Fibroblast of mammary gland (primary cell): Measurements from ENCODE around the gene ZNF8.

ENCODE experiments used
- DNase-seq: peaks from one replicate; pipeline ENCODE4 v3.0.0-alpha.2; 2010; ENCODE audit warnings: low read depth
- H3K4me3 ChIP-seq: 2 replicates; pipeline ENCODE4 v1.5.1; 2011; ENCODE audit warnings: low read depth, mild to moderate bottlenecking, low read length, moderate library complexity; ENCODE audit not compliant: control insufficient read depth
- TF ChIP-seq, protein P1 (sequence below): conservative IDR thresholded peaks from 2 replicates; pipeline ENCODE4 v1.5.1; 2011; ENCODE audit warnings: low read depth, low read length, inconsistent platforms; ENCODE audit not compliant: control insufficient read depth, insufficient read depth

The ZNF8 gene

DNA sequence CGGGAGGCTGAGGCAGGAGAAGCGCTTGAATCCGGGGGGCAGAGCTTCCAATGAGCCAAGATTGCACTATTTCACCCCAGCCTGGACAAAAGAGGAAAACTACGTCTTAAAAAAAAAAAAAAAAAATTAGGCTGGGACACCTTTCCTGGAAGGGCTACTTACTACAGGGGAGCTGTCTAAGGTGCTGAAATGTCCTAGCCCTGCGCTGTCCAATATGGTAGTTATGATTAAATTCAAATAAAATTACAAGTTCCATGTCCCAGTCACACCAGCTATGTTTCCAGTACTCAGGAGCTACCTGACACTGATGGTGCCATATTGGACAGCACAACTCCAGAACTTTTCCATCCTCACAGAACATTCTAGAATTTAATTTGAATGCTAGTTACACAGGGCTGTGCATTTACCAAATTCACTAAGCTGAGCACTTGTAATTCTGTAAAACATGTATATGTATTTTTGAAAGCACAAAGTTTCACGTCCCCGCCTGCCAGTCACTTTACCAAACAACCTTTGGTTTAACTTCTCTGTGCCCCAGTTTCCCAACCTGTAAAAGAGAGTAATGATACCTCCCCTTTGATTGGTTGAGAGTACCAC lies 38.8 kb downstream of the ZNF8 start:
- DNase-seq = peak; percentile 54
- TF ChIP-seq, protein P1, sequence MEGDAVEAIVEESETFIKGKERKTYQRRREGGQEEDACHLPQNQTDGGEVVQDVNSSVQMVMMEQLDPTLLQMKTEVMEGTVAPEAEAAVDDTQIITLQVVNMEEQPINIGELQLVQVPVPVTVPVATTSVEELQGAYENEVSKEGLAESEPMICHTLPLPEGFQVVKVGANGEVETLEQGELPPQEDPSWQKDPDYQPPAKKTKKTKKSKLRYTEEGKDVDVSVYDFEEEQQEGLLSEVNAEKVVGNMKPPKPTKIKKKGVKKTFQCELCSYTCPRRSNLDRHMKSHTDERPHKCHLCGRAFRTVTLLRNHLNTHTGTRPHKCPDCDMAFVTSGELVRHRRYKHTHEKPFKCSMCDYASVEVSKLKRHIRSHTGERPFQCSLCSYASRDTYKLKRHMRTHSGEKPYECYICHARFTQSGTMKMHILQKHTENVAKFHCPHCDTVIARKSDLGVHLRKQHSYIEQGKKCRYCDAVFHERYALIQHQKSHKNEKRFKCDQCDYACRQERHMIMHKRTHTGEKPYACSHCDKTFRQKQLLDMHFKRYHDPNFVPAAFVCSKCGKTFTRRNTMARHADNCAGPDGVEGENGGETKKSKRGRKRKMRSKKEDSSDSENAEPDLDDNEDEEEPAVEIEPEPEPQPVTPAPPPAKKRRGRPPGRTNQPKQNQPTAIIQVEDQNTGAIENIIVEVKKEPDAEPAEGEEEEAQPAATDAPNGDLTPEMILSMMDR = no peak
- H3K4me3 ChIP-seq = no peak overlapping the region

DNA sequence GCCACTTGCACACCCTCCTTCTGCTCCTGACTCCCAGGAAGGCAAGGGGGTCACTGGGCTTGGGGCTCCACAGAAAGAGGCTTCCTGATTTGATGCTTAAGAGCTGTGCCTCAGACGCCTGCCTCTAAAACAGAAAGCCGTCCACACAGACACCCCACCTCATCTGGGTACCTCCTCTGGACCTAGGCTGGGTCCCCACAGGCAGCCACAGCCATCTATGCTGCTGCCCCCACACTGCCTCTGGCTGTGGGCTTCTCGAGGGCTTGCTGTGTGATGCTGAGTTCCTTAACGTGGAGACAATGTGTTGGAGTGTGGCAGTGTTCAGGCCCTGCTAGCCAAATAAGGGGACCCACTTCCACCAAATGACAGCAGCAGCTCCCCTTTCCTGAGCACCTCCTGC lies 39.5 kb downstream of the ZNF8 start:
- no peak for DNase-seq
- TF ChIP-seq, protein P1 = no peak
- H3K4me3 ChIP-seq = no peak overlapping the region

DNA sequence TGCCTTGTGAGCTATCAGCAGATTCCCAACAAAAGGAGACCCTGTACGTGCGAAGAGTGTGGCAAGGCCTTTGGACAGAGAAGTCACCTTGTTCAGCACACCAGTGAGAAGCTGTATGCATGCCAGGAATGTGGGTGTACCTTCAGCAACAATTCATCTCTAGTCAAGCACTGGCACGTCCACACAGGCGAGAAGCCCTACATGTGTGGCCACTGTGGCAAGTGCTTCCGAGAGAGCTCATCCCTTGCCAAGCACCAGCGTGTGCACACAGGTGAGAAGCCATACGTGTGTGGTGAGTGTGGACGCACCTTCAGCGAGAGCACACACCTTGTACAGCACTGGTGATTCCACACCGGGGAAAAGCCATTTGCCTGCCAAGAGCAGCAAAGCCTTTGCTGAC lies 40.5 kb downstream of the ZNF8 start:
- H3K4me3 ChIP-seq = no peak overlapping the region
- TF ChIP-seq, protein P1 = no peak
- DNase-seq = no peak

DNA sequence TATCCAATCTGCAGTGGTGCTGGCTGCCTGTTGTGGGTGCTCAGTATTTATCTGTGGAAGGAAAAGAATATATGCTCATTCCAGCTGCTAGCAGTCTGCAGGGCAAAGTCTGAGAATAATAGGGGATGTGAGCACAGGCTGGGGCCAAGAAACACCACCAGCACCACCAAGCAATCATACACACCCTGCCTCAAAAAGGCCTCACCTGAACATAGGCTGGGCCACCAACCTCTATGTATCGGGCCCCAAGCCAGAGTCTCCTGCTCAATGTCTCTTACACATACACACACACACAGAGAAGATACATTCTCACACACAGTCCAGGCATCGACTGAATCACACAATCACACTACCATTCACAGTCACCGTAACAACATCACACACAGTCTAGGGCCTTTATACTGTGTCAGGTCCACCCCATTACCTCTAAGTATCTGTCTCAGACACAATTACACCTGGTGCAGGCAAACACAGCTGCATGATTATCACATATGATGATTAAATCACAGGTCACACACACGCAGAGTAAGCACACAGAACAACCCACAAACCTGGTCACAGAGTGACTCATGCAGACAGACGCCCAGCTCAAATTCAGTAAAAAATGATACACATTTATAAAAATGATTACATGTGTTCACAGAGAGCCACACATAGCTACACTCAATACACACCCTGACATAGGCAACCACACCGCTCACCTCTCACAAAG lies 46.7 kb downstream of the ZNF8 start:
- peak; percentile 52 for DNase-seq
- H3K4me3 ChIP-seq = no peak overlapping the region
- TF ChIP-seq, protein P1 = no peak

DNA sequence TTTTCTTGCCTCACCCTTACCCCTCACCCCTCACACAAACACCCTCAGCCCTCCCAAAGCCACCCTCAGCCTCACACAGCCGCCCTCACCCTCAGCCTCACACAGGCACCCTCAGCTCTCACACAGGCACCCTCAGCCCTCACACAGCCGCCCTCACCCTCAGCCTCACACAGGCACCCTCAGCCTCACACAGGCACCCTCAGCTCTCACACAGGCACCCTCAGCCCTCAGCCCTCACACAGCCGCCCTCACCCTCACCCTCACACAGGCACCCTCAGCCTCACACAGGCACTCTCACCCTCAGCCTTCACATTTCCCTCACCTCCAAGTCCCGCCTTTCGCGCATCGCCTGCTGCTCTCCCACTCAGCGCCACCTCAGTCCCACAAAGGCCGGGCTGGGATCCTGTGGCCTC lies 47.8 kb downstream of the ZNF8 start:
- TF ChIP-seq, protein P1 = no peak
- DNase-seq = no peak
- peak overlapping the region; percentile 97 for H3K4me3 ChIP-seq

DNA sequence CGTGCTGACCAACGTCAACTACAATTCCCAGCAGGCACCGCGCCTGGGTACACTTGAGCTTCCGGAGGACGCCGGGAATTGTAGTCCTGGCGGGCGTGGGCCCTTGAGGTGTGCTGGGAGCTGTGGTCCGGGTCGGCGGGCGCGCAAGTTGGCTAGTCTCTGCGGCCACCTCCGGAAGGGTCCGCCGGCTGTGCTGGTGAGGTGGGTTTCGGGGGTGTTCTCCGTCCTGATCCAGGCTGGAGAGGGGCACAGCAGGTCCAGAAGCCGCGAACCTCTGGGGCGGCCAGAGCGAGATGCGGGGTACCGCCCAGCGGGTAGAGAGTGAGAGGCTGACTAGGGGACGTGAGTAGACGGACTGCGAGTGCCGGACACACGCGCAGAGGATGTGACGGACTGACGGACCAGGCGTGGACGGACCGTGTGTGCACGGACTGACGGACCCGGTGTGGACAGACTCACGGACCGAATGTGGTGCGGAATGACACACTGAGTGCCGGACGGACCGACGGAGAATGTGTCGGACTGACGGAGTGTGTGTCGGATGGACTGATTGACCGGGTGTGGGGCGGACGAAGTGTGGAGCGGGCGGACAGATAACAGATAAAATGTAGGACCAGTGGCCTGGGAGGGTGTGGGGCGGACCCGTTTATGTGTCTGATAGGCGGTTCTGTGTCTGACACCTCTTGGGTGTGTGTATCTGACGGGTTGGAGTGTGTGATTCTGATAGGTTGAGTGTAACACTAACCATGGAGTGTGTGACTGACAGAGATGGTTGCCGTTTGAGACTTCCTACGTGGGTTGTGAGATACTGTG lies 48.4 kb downstream of the ZNF8 start, which contains the start of gene ZSCAN22:
ZSCAN22 (plus strand) TSS at position 81 of the 813 bp plus-strand sequence. CDS start 7,809 bp downstream, outside the sequence.
- peak within 1 kb of the TSS; percentile 97 for H3K4me3 ChIP-seq
- TF ChIP-seq, protein P1 = no peak
- DNase-seq = peak; percentile 96
